IgD-negative memory B cell (primary cell): ENCODE measurements around the gene FAM163A. TPM values are rescaled to one million over a fixed set of nuclear protein-coding genes. Genes with fewer than 3 reads are reported as not detected.
"Not testable (repeated sequence)": the region's sequence is repeated elsewhere in the genome, so short reads cannot be mapped to it uniquely, and the experiment has no call there.

Experiments
- H3K27ac Mint-ChIP-seq, 3 donors: one replicate each; pipeline ENCODE4 v1.8.0; 2020 to 2022; ENCODE audit warnings: mild to moderate bottlenecking in 3 of 3, mixed read lengths in 3 of 3, moderate library complexity in 1 of 3
- H3K27me3 Mint-ChIP-seq: one replicate; pipeline ENCODE4 v1.8.0; 2021; ENCODE audit warnings: mixed read lengths
- H3K36me3 Mint-ChIP-seq: one replicate; pipeline ENCODE4 v1.8.0; 2020; ENCODE audit warnings: mild to moderate bottlenecking, mixed read lengths
- H3K4me1 Mint-ChIP-seq, 3 donors: one replicate each; pipeline ENCODE4 v1.8.0; 2020 to 2022; ENCODE audit warnings: mixed read lengths in 3 of 3, mild to moderate bottlenecking in 1 of 3
- H3K4me3 Mint-ChIP-seq, 4 donors: one replicate each; pipeline ENCODE4 v1.8.0; 2020 to 2022; ENCODE audit warnings: mild to moderate bottlenecking in 4 of 4, mixed read lengths in 4 of 4, moderate library complexity in 3 of 4
- H3K9me3 Mint-ChIP-seq, 3 donors: one replicate each; pipeline ENCODE4 v1.8.0; 2020 to 2021; ENCODE audit warnings: mixed read lengths in 3 of 3, mild to moderate bottlenecking in 1 of 3
- polyA plus RNA-seq: library from polyadenylated mRNA; unstranded; fragments of 300-500 nt; fragmentation: Illumina TruSeq; gene quantifications from one replicate; pipeline ENCODE4 v1.2.3, GENCODE V29; 2021

Gene FAM163A
- polyA plus RNA-seq, 1 donor from 2014 or later = not detected

DNA sequence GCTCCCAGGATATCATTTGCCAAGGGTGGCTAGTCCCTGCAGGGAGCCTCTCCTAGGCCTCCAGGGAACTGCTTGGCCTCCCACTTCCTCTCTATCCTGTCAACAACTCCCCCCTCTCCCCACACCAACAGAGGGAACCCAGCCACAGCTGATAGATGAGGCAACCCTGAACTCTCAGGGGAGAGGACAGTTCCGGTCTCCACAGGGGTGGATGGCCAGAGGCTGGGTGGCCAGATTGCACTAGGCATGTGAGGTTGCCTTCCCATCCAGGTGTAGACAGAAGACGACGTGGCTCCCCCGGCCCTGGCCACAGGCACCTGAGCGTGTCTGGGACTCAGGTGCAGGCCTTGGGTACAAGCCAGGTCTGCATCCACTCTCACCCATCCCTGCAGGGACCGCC lies 81.2 kb downstream of the FAM163A start:
- Mint-ChIP-seq H3K9me3 (peaks cover 0 to 1% (median 0%) of the 10 kb centered on the region in 3 donors), H3K27ac (no peak overlapping the region), H3K4me1 (no peaks in the 10 kb centered on the region), H3K4me3 (no peak overlapping the region), H3K36me3 (no peaks in the 10 kb centered on the region), H3K27me3 (peaks cover 14% of the 10 kb centered on the region)

DNA sequence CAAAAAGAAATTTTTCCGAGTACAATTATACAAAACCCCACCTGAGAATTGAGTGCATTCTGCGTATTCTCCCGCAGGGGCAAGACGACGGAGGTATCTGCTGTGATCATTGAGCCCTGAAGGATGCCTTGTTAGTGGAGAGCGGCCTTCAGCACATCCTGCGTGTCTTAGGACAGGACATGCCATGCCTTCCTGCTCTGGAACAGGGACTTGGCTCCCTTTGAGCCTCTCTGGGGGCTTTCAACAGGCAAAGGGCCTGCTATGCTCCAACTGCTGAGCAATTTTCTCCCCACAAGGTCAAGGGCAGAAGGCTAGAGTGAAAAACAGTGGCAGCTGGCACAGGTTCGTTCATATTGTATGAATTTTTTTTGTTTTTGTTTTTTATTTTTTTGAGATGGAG lies 82.1 kb downstream of the FAM163A start:
- H3K27ac Mint-ChIP-seq = no peak overlapping the region
- H3K27me3 Mint-ChIP-seq = peaks cover 16% of the 10 kb centered on the region

DNA sequence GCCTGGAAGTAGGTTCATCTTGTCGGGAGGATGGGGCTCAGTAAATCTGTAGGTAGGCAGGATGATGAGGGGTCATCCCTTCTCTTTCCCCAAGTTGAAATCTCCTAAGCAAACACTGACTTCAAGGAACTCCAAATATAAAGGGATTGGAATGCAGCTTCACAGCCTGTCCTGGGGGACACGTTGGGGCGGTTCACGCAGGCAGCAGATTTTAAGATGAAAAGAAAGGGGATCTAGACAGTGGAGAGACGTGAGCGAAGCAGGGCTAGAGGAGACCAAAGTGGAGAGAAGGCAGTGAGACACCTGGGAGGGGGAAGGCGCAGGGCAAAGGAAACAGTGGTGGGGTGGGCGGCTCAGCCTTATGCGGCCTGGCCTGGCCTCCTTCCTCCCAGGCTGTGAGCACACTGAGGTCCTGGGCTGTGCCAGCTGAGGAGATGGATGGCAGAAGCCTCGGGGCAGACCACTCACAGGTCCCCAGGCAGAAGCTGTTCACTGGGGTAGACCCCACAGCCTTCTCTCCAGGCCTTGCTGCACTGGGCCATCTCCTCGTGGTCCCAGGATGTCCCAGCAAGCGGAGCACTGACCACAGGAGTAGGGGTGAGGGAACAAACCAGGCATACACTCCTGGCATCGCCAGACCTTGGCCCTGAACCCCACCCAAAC lies 82.8 kb downstream of the FAM163A start:
- Mint-ChIP-seq H3K36me3 (no peaks in the 10 kb centered on the region), H3K27me3 (peaks cover 16% of the 10 kb centered on the region), H3K4me3 (no peak overlapping the region), H3K9me3 (peaks cover 0 to 1% (median 0%) of the 10 kb centered on the region in 3 donors), H3K4me1 (peaks cover 0 to 2% (median under 1%) of the 10 kb centered on the region in 3 donors), H3K27ac (no peak overlapping the region)

More for the DNA sequence above, 82.1 kb downstream of the FAM163A start:
- Mint-ChIP-seq H3K4me3 (no peak overlapping the region), H3K4me1 (no peaks in the 10 kb centered on the region), H3K9me3 (peaks cover 0 to 1% (median 0%) of the 10 kb centered on the region in 3 donors), H3K36me3 (no peaks in the 10 kb centered on the region)

- H3K27ac Mint-ChIP-seq = no peak overlapping the region
- H3K9me3 Mint-ChIP-seq = peaks cover 0 to 1% (median 0%) of the 10 kb centered on the region in 3 donors
- H3K4me1 Mint-ChIP-seq = peaks cover 4 to 7% (median 6%) of the 10 kb centered on the region in 3 donors
- peak overlapping the region in 1 of 4 donors; percentile 65 for H3K4me3 Mint-ChIP-seq
- no peaks in the 10 kb centered on the region for H3K36me3 Mint-ChIP-seq
- peaks cover 15% of the 10 kb centered on the region for H3K27me3 Mint-ChIP-seq
These were observed 83.7 kb downstream of the FAM163A start for GRCh38 chr1:179826626-179827280.

DNA sequence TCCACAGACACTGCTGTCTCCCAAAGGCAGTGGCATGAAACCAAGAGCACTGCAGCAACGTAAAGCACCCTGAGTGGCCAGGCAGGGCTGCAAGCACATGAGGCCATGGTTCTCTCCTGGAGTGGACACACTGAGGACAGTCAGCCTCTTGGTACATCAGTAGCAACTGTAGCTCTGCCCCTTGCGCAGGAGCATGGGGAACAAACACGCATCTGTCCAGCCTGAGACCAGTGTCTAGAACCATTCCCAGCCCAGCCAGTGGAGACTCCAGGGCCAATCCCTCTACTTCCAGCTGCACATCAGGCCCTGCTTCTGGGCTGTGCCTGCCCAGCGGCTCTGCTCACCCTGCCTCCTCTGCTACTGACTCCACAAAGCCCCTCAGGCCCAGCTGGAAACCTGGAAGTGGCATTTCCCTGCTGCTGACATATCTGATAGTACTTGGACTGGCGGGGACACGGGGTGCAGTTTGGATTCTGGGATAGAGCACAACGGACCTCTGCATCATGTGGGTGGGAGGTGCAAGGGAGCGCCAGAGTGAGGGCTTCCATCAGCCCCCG lies 85.5 kb downstream of the FAM163A start:
- Mint-ChIP-seq H3K4me3 (no peak overlapping the region), H3K27ac (no peak overlapping the region), H3K27me3 (peaks cover 14% of the 10 kb centered on the region), H3K9me3 (peaks cover 0 to 1% (median 0%) of the 10 kb centered on the region in 3 donors), H3K36me3 (no peaks in the 10 kb centered on the region), H3K4me1 (peaks cover 4 to 8% (median 7%) of the 10 kb centered on the region in 3 donors)

GRCh38 chr1:179831225-179831624 lies 88.1 kb downstream of the FAM163A start:
- Mint-ChIP-seq H3K4me1 (peaks cover 4 to 8% (median 7%) of the 10 kb centered on the region in 3 donors), H3K36me3 (peaks cover 2% of the 10 kb centered on the region), H3K9me3 (no peaks in the 10 kb centered on the region), H3K27ac (no peak overlapping the region), H3K27me3 (peaks cover 4% of the 10 kb centered on the region), H3K4me3 (no peak overlapping the region)

- Mint-ChIP-seq H3K36me3 (peaks cover 3% of the 10 kb centered on the region), H3K4me1 (peaks cover 4 to 8% (median 7%) of the 10 kb centered on the region in 3 donors), H3K27ac (no peak overlapping the region), H3K27me3 (peaks cover 4% of the 10 kb centered on the region), H3K4me3 (no peak overlapping the region), H3K9me3 (no peaks in the 10 kb centered on the region)
These were observed 89.0 kb downstream of the FAM163A start for GRCh38 chr1:179831852-179832699.

GRCh38 chr1:179836686-179837445 lies 93.8 kb downstream of the FAM163A start:
- H3K4me3 Mint-ChIP-seq, H3K27ac Mint-ChIP-seq, H3K27me3 Mint-ChIP-seq, H3K36me3 Mint-ChIP-seq, H3K9me3 Mint-ChIP-seq, H3K4me1 Mint-ChIP-seq: not testable (repeated sequence)

DNA sequence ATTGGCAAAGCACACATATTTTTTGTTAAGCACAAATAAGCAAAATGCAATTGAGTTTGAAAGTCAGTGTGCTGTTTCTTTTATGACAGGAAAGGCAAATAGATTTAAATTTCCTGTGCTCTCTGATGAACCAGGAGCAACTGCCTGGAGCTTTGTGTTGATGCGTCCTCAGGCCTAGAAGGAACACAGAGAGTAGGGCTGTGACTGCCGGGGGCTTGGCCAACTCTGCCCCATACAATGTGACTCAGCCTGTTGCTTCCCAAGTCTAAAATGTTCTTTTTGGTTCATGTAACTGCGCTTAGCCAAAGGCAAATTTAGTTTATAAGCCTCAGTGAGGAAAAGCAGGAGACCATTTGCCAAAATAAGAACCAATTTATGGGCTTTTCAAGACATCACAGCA lies 97.0 kb downstream of the FAM163A start:
- H3K4me3 Mint-ChIP-seq = no peak overlapping the region
- peaks cover 0 to 2% (median 0%) of the 10 kb centered on the region in 3 donors for H3K4me1 Mint-ChIP-seq
- no peaks in the 10 kb centered on the region for H3K9me3 Mint-ChIP-seq
- H3K36me3 Mint-ChIP-seq = peaks cover 11% of the 10 kb centered on the region
- H3K27ac Mint-ChIP-seq = no peak overlapping the region
- no peaks in the 10 kb centered on the region for H3K27me3 Mint-ChIP-seq

- no peak overlapping the region for H3K4me3 Mint-ChIP-seq
- peaks cover 0 to 1% (median 1%) of the 10 kb centered on the region in 3 donors for H3K4me1 Mint-ChIP-seq
- peak overlapping the region in 1 of 3 donors; percentile 10 for H3K27ac Mint-ChIP-seq
- H3K9me3 Mint-ChIP-seq = no peaks in the 10 kb centered on the region
- H3K27me3 Mint-ChIP-seq = no peaks in the 10 kb centered on the region
- H3K36me3 Mint-ChIP-seq = peaks cover 19% of the 10 kb centered on the region
These were observed 105.1 kb downstream of the FAM163A start for GRCh38 chr1:179848233-179848632.

DNA sequence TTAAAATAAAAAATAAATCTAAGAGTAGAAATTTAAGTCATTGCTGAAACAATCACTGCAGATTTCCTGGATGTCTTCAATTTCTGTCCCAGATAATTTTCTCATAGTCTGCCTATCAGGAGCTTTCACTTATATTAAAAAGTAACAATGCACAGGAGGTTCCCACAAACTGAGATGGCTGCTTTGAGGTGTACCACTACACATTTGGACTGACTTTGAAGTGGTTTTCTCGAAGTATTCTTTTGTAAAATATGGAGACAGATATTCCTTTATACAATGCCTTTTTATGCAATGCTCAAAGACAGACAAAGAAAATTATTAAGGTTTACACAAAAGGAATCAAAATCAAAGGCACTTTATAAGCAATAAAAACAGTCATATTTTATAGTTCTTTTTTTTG lies 110.0 kb downstream of the FAM163A start:
- Mint-ChIP-seq H3K4me1 (peaks cover 0 to 1% (median 0%) of the 10 kb centered on the region in 3 donors), H3K27ac (no peak overlapping the region), H3K27me3 (no peaks in the 10 kb centered on the region), H3K9me3 (no peaks in the 10 kb centered on the region), H3K4me3 (no peak overlapping the region), H3K36me3 (peaks cover 8% of the 10 kb centered on the region)

DNA sequence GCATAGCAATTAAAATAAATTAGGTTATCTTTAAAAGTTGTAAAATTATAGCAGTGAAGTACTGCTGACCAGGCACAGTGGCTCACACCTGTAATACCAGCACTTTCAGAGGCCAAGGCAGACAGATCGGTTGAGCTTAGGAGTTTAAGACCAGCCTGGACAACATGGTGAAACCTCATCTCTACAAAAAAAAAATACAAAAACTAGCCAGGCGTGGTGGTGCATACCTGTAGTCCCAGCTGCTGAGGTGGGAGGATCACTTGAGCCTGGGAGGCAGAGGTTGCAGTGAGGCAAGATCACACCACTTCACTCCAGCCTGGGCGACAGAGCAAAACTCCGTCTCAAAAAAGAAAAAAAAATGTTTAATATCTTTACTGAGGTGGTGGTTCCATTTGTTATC lies 112.7 kb downstream of the FAM163A start:
- H3K27ac Mint-ChIP-seq, H3K4me3 Mint-ChIP-seq, H3K4me1 Mint-ChIP-seq, H3K9me3 Mint-ChIP-seq, H3K27me3 Mint-ChIP-seq, H3K36me3 Mint-ChIP-seq: not testable (repeated sequence)

DNA sequence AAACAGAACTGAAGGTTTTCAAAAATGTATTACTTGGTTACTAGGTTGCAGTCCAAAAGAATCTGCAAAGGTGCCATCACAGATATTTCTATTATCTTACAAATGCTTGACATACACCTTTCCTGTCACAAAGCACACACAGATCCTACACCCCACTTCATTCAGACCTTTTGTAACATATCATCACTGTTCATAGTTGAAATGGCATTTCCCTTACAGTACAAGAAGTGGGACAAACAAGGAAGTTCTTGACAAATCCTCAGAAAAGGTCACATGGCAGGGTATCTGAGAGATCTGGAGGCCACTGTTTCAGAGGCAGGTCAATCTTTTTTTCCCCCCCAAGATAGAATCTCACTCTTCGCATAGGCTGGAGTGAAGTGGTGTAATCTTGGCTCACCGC lies 113.2 kb downstream of the FAM163A start:
- no peak overlapping the region for H3K4me3 Mint-ChIP-seq

DNA sequence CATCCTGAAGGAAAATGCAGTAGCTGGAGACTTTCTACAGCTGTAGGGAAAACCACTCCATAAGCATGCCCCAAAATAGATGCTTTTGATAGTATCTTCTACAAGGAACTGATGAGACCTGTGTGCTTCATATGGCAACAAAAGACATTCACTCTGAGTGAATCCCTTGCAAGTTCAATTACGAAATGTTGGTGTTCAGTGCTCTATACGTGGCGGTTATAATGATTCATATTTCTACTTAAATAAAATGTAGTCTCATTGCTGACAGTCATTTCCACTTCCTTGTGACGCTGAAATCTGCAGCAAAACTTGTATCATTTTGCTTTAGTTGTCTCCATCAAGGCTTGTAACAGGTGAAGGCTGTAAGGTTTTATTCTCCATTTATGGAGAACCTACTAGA lies 113.9 kb downstream of the FAM163A start:
- no peaks in the 10 kb centered on the region for H3K9me3 Mint-ChIP-seq
- H3K4me1 Mint-ChIP-seq = peaks cover 0 to 2% (median under 1%) of the 10 kb centered on the region in 3 donors
- H3K27me3 Mint-ChIP-seq = no peaks in the 10 kb centered on the region
- no peak overlapping the region for H3K4me3 Mint-ChIP-seq
- peaks cover 2% of the 10 kb centered on the region for H3K36me3 Mint-ChIP-seq
- H3K27ac Mint-ChIP-seq = no peak overlapping the region

More for the DNA sequence above, 113.2 kb downstream of the FAM163A start:
- no peaks in the 10 kb centered on the region for H3K27me3 Mint-ChIP-seq
- no peak overlapping the region for H3K27ac Mint-ChIP-seq
- peaks cover 2% of the 10 kb centered on the region for H3K36me3 Mint-ChIP-seq
- no peaks in the 10 kb centered on the region for H3K9me3 Mint-ChIP-seq
- H3K4me1 Mint-ChIP-seq = peaks cover 0 to 2% (median 1%) of the 10 kb centered on the region in 3 donors
